Dermis microvascular lymphatic vessel endothelial cell (primary cell): Measurements from ENCODE around the gene HBE1. TPM values are rescaled to one million over a fixed set of nuclear protein-coding genes. Genes with fewer than 3 reads are reported as not detected.
"Not testable (repeated sequence)": the region's sequence is repeated elsewhere in the genome, so short reads cannot be mapped to it uniquely, and the experiment has no call there.

Source experiments
- DNase-seq, 2 donors: peaks; one replicate each; pipeline versions ENCODE4 v3.0.0 to v3.0.0-alpha.2; 2010; ENCODE audit warnings: low read depth in 2 of 2
- total RNA-seq: library from RNA; depleted of rRNA; stranded (reverse); fragments of >200 nt; gene quantifications from 2 replicates; pipeline ENCODE4 v1.2.1, GENCODE V29; 2014

The HBE1 gene
- total RNA-seq, result not detected in 2 replicates

DNA sequence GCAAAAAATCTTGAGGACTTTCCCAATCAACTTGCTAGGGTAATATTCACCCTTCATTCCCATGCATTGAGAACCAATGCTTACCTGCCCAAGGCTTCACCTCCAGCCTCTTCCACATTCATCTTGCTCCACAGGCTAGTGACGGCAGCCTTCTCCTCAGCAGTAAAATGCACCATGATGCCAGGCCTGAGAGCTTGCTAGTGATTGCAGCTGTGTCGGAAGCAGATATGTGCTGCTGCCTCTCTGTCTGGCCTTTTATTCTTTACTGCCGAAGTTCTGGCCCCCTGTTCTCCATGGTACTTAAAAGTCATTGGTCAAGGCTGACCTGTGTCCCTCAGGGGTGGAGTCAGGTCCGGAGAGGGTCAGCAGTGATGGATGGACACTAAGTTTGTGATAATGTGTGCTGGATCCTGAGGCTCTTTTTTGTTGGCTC, at the start of gene HBE1:
HBE1 (minus strand) TSS at position 231 of the 433 bp plus-strand sequence; CDS start at position 176, 55 bp downstream.
- DNase-seq, result no peak

DNA sequence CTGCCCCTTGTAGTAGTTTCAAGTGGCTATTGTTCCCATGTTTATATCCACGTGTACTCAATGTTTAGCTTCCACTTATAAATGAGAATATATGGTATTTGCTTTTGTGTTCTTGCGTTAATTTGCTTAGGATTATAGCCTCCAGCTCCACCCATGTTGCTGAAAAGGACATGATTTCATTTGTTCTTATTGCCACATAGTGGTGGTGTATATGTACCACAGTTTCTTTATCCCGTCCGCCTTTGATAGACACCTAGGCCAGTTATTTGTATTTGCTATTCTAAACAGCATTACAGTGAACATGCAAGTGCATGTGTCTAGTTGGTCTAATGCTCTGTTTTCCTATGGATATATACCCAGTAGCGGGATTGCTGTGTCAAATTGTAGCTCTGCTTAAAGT, 47.5 kb upstream of the HBE1 start:
- no peak for DNase-seq

DNA sequence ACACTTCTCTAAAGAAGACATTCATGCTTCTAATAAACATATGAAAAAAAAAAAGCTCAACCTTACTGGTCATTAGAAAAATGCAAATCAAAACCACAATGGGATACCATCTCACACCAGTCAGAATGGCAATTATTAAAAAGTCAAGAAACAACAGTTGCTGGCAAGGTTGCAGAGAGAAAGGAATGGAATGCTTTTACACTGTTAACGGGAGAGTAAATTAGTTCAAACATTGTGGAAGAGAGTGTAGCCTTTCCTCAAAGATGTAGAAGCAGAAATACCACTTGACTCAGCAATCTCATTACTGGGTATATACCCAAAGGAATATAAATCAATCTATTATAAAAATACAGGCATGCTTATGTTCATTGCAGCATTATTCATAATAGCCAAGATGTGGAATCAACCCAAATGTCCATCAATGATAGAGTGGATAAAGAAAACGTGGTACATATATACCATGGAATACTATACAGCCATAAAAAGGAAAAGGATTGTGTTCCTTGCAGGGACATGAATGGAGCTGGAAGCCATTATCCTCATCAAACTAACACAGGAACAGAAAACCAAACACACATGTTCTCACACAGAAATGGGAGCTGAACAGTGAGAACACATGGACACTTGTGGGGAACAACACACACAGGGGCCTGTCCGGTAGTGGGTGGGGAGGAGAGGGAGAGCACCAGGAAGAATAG, 43.7 kb upstream of the HBE1 start:
- not testable (repeated sequence) for DNase-seq

DNA sequence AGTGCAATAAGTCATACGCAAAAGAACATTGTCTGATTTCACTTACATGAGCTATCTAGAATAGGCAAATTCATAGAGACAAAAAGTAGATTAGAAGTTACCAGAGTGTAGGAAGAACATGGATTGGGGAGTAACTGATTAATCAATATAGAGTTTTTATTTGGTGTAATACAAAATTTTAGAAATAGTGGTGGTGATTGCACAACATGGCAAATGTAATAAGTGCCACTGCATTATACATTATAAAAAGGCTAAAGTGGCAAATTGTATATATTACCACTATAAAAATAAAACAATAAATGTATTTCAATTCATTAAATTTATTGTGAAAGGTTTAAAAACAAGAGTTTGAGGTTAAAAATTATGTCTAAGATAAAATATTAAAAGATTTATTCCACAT, 40.7 kb upstream of the HBE1 start:
- no peak for DNase-seq

DNA sequence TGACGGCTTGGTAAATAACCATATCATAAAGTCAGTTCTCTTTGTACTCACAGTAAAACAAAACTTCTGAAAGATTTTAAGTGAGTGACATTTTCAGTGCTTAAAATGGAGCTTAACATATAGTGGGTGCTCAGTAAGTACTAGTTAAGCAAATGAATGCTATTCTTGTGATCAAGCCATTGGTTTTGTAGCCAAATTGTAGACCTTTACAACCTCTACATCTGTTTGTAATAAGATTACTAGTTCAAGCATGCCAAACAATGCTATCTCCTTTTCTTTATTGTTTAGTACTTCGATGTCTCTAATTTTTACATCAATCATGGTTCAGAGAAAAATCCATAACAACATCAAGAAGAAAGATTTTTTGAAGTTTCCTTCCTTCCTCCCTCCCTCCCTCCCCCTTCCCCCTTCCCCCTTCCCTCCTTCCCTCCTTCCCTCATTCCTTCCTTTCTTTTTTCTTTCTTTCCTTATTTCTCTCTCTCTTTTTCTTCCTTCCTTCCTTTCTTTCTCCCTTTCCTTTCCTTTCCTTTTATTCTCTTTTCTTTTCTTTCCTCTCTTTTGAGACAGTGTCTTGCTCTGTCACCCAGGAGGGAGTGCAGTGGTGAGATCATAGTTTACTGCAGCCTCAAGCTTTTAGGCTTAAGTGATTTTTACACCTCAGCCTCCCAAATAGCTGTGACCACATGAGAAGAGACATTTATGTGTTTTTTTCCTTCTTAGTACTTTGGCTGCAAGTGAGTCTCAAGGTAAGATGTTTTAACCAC, 37.7 kb upstream of the HBE1 start:
- no peak for DNase-seq

DNA sequence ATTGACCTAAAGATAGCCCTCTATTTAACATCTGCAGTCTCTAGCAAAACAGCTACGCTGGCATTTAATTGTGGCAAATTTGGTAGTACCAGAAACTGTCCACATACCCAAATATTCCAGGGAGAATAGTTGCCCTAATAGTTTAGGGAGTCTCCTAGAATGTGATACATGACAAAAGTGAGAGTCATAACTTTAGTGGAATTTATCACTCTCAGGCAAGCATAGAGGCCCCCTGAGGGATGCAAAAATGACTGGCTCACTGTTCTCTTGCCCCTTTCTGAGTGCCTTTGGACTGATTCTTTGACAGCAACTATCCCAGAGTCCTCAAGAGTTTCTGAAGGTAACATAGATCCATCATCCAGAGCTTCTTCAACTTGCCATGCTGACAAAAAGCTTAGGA, 34.3 kb upstream of the HBE1 start:
- no peak for DNase-seq

DNA sequence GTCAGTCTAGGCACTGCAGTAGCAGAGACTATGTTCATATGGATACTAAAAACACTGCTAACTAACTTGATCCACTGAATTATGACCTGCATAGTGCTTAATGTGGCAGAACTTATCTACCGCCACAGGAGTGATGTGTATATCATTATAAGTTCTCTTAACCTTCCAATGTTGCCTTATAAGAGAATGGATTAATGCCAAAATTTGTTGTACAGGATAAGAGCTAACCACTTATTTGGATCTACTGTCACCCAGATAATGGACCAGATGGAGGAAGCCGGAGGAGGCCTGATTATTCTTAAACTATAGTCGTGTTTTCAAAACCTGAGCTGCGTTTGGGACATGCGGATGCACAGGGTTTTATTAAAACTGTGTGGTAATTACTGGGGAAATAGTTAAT, 33.9 kb upstream of the HBE1 start:
- DNase-seq, result no peak

DNA sequence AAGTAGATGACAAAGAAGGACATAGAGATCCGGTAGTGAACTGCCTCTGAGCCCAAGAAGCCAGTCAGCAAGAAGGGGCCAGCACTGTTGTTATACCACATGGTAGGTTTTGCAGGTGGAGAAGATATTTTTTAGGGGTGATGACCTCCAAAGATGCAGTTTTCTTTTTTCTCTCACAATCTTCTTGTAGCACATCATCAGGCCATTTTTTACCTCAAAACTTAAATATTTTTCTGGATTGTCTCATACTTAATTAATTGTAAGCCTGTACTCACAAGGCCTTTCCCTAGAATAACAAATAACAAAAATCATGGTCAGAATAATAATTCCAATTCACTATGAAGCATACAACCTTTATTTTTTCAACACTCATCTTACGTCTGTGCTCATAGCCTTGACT, 32.1 kb upstream of the HBE1 start, which contains the start of gene OR51B4:
OR51B4 (minus strand) TSS at position 101 of the 400 bp plus-strand sequence; CDS start at position 101, 0 bp downstream.
- no peak for DNase-seq

DNA sequence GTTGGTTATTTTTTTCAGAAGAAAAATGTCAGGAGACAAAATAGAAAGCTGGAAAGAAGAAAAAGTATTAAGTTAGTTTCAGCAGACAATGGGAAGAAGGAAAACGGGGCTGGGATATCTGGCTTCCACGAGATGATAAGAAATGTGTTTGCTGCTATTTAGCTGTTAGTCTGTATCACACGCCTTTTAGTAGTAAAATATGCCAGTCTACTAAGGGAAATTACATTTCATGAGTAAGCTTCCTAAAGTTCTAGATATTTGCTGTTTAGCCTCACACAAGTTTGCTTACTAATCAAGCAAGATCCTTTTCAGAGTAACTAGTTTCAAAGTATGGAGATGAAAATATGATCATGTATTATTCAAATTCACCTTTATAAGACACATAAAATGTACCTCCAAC, 30.5 kb upstream of the HBE1 start:
- DNase-seq, result no peak

DNA sequence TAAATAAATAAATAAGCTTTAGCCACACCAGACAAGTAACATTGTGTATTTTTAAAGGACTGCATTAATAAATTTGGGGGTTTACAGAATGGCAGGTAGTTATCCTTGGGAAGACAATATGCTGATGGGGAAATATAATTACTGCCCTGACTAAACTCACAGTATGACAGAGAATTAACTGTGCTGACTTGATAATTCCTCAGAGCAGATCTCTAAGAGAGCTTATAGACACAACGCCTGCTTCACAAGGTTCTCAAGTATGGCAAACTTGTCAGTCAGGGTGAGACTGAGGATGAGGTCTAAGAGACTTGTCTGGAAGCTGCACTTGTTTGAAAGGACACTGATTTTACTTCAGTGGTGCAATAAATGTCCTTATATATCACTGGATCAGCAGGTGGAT, 28.7 kb upstream of the HBE1 start:
- DNase-seq, result no peak

DNA sequence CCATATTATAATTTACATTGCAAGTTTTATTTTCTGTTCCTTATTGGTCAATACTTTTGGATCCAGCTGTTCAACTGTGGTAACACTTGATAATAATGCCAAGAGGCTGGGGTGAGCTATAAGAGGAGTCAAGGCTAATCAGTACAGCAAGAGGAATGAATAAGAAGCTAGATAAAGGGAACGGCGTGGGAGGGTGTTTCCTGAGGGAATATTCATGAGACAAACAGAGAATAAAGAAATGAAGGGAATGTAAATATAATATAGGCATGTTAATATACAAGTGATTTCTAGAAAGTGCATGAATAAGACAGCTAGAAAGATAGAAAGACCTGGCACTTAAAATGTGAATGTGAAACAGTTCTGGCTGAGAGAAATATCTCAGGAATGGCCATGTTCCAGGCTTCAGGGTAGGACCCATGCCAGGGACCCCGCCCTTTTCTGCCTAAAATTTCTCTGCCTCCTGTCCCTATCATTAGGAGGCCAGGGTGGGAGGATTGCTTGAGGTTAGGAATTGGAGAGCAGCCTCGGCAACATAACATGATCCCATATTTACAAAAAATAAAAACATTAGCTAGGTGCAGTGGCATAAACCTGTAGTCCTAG, 28.1 kb upstream of the HBE1 start:
- DNase-seq, result no peak

DNA sequence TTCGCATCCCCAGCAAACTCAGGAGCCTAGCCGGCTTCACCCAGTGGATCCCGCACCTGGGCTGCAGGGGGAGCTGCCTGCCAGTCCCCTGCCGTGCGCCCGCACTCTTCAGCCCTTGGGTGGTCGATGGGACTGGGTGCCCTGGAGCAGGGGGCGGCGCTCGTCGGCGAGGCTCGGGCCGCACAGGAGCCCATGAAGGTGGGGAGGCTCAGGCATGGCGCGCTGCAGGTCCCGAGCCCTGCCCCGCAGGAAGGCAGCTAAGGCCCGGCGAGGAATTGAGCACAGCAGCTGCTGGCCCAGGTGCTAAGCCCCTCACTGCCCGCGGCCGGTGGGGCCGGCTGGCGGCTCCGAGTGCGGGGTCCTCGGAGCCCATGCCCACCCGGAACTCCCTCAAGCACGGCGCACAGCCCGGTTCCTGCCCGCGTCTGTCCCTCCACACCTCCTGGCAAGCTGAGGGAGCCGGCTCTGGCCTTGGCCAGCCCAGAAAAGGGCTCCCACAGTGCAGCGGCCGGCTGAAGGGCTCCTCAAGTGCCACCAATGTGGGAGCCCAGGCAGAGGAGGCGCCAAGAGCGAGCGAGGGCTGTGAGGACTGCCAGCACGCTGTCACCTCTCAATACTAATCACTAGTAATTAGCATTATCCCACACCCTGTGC, 24.7 kb upstream of the HBE1 start:
- DNase-seq, result not testable (repeated sequence)

DNA sequence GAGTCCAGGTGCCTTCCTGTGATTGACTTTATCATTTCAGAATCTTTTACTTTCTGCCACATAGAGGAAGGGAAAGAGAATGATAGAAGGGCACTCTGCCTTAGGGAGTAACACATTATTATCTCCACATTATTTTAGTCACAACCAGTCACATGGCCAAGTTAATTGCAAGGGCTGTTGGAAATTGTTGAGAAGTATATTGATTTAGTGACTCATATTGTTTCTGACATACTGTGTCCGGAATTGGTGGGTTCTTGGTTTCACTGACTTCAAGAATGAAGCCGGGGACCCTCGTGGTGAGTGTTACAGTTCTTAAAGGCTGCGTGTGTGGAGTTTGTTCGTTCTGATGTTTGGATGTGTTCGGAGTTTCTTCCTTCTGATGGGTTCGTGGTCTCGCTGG, 23.3 kb upstream of the HBE1 start:
- DNase-seq, result no peak

DNA sequence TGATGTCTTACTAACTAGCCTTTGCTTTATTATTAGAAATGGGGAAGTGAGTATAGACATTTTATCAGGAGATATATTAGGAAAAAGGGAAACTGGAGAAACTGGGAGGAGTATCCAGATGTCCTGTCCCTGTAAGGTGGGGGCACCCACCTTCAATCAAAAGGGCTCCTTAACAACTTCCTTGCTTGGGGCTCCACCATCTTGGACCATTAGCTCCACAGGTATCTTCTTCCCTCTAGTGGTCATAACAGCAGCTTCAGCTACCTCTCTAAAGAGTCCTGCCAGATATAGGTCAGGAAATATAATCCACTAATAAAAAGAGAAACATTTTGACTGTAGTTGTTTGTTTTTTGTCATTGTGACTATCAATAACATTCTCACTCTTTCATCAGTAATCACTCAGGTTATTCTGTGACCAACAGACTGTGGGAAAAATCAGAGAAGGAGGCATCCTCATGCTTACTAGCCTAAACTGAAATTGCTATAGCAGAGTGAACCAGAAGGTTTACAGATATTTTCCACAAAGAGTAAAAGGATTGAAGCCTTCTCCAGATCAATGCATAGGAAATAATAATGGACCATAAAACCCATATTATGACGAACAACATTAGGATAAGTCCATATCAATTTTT, 21.6 kb upstream of the HBE1 start:
- peak in 1 of 2 donors; percentile 40 for DNase-seq

DNA sequence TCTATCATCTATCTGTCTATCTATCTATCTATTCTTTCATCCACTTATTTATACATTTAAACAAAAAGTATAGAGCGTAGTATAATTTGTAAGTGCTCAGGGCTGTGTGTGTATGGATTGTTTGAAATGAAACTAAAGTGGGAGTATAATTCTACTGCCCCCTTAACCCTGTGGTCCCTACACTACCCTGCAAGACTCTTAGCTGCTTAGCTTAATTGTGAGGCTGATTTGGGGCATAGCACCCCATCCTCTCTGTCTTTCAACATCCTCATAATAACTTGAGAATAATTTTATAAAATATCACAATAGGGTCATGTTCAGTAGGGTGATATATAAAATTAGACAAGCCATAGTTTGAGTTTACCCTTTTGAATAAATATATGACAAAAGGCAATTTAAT, 20.4 kb upstream of the HBE1 start:
- no peak for DNase-seq

DNA sequence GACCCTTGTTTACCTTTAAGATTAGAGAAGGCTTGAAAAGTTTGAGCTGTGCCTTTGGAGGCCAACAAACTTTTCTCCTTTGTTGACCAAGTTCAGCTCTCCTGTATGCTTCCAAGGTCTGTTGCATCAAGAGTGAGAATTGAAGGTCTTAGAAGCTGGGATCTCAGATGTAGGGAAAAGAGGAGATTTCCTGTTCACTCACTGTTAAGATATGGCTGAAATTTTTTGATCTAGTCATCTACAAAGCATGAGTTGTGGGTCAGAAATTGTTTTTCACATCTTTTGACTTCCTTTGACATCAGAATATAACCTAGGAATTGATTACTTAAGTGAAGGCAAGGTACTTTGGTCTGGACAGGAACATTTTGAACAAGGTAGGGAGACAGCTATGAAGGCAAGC, 20.0 kb upstream of the HBE1 start:
- DNase-seq, result no peak

DNA sequence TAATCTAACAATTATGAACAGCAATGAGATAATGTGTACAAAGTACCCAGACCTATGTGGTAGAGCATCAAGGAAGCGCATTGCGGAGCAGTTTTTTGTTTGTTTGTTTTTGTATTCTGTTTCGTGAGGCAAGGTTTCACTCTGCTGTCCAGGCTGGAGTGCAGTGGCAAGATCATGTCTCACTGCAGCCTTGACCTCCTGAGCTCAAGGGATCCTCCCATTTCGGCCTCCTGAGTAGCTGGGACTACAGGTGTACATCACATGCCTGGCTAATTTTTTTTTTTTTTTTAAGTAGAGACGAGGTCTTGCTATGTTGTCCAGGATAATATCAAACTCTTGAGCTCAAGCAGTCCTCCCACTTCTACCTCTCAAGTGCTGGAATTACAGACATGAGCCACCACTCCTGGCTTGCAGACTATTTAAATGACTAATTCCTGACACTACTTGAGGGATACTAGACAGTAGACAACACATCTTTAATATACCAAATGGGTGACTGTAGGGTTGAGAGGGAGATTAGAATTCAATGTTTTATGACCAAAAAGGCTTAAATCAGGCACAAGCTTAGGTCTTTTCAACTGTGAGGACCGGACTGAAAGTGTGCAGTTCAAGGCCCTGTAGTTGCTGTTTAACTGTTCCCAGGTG, 19.3 kb upstream of the HBE1 start:
- DNase-seq, result no peak

DNA sequence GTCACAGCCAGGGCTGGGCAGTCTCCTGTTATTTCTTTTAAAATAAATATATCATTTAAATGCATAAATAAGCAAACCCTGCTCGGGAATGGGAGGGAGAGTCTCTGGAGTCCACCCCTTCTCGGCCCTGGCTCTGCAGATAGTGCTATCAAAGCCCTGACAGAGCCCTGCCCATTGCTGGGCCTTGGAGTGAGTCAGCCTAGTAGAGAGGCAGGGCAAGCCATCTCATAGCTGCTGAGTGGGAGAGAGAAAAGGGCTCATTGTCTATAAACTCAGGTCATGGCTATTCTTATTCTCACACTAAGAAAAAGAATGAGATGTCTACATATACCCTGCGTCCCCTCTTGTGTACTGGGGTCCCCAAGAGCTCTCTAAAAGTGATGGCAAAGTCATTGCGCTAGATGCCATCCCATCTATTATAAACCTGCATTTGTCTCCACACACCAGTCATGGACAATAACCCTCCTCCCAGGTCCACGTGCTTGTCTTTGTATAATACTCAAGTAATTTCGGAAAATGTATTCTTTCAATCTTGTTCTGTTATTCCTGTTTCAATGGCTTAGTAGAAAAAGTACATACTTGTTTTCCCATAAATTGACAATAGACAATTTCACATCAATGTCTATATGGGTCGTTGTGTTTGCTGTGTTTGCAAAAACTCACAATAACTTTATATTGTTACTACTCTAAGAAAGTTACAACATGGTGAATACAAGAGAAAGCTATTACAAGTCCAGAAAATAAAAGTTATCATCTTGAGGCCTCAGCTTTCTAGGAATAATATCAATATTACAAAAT, 18.6 kb upstream of the HBE1 start:
- DNase-seq, result no peak

DNA sequence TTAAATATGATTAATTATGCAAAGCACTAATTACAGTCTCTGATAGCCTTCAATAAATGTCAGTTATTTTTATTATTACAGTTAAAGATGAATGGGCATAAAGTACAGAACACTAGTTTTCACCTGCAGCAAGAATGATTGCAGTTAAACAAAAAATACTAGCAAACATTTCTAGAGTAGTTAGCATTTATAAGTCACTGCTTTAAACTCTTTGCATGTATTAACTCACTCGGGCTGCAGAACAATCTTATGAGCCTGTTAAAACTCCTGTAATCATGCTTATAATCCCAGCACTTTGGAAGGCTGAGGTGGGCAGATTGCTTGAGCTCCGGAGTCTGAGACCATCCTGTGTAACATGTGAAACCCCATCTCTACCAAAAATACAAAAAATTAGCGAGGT, 17.2 kb upstream of the HBE1 start:
- DNase-seq, result no peak

DNA sequence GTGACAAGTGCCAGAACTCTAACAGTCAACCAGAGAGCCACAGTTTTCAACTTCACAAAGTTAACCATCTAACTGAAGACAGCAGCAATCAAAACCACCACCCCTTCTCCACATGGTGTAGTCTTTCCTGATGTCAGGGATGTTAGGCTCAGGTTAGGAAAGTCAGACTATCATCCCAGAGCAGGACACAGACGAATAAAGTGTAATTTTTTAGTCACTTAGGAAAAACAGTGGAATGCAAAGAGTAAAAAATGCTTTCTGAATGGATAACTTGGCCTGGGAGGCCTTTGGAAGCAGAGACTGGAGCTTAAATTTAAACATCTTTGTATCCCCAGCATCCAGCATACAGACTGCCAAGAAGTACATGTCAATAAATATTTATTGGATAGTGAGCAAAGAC, 16.6 kb upstream of the HBE1 start:
- no peak for DNase-seq
